GM12865 (cell line): ENCODE measurements around the gene RELL2.
A peak's percentile ranks its signal among the peaks of the same experiment; 100 is the strongest.

Experiments
- DNase-seq: peaks from one replicate; pipeline ENCODE4 v3.0.0; 2010; ENCODE audit warnings: low read depth
- H3K4me3 ChIP-seq: 2 replicates; pipeline ENCODE4 v1.5.1; 2011; ENCODE audit warnings: mild to moderate bottlenecking, low read depth, low read length, control low read depth
- TF ChIP-seq, protein P1 (sequence below): IDR thresholded peaks from 2 replicates; pipeline ENCODE4 v1.5.1; 2011; ENCODE audit warnings: low read length, control low read depth, low read depth, inconsistent platforms; ENCODE audit not compliant: insufficient read depth; ENCODE audit errors: missing control alignments

The RELL2 gene

GRCh38 chr5:141655020-141655419 is 18.2 kb downstream of the RELL2 start:
- DNase-seq: no peak
- H3K4me3 ChIP-seq: no peak overlapping the region
- TF ChIP-seq, protein P1, sequence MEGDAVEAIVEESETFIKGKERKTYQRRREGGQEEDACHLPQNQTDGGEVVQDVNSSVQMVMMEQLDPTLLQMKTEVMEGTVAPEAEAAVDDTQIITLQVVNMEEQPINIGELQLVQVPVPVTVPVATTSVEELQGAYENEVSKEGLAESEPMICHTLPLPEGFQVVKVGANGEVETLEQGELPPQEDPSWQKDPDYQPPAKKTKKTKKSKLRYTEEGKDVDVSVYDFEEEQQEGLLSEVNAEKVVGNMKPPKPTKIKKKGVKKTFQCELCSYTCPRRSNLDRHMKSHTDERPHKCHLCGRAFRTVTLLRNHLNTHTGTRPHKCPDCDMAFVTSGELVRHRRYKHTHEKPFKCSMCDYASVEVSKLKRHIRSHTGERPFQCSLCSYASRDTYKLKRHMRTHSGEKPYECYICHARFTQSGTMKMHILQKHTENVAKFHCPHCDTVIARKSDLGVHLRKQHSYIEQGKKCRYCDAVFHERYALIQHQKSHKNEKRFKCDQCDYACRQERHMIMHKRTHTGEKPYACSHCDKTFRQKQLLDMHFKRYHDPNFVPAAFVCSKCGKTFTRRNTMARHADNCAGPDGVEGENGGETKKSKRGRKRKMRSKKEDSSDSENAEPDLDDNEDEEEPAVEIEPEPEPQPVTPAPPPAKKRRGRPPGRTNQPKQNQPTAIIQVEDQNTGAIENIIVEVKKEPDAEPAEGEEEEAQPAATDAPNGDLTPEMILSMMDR: no peak

DNA sequence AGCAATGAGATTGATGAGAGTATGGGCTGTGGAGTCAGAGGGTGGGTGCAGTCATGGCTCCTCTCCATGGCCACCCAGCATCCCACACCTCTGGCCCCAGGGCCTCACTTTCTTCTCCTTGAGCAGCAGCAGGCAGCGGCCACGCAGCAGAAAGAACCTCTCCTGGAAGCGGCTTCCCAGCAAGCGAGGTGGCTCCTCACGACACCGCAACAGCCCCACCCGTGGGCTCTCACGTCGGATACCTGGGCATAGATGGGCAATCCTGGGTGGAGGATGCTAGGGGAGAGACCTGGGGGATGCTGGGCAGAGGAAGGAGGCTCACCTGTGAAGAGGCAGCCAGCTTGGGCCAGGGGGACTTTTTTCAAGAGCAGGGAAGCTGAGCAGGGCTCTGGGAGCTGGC is 19.6 kb downstream of the RELL2 start:
- no peak for DNase-seq
- TF ChIP-seq, protein P1: no peak
- H3K4me3 ChIP-seq: no peak overlapping the region

GRCh38 chr5:141657404-141657803 is 20.6 kb downstream of the RELL2 start:
- TF ChIP-seq, protein P1: no peak

GRCh38 chr5:141657937-141658545 is 21.2 kb downstream of the RELL2 start:
- H3K4me3 ChIP-seq: no peak overlapping the region
- TF ChIP-seq, protein P1: no peak
- DNase-seq: peak; percentile 69

More at GRCh38 chr5:141657404-141657803, 20.6 kb downstream of the RELL2 start:
- DNase-seq: no peak
- H3K4me3 ChIP-seq: no peak overlapping the region

GRCh38 chr5:141662028-141662427 is 25.2 kb downstream of the RELL2 start:
- no peak overlapping the region for H3K4me3 ChIP-seq
- TF ChIP-seq, protein P1: no peak
- no peak for DNase-seq

GRCh38 chr5:141663506-141663905 is 26.7 kb downstream of the RELL2 start:
- TF ChIP-seq, protein P1: no peak
- no peak for DNase-seq
- H3K4me3 ChIP-seq: no peak overlapping the region
